ENCODE measurements around the gene ZP4.

Gene ZP4

DNA sequence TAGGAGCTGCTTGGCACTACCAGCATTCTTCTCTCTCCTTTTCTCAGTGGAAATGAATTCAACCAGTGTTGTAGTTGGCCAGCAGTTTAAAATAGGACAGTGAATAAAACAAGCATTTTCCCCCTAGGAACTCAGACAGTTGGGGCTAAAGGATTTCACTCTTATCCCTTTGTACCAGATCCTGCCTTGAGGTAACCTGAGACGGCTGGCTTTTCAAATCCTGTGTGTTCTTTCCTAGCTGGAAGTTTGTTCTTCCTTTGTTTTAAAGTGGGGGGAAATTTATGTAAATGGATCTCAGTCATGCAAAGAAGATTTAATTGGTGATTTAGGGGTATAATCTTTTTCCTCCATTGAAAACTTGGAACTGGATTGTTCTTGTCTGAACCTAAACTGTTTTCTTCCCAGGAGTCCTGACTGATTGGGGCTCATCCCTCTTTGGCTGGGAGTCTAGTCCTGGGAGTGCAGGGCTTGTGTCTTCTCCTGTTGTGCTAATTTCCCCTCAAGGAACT lies 23.3 kb downstream of the ZP4 start:
- no peak overlapping the region for H3K4me3 ChIP-seq (ENCODE audit: low read depth, low read length)
- TF ChIP-seq, protein P1, sequence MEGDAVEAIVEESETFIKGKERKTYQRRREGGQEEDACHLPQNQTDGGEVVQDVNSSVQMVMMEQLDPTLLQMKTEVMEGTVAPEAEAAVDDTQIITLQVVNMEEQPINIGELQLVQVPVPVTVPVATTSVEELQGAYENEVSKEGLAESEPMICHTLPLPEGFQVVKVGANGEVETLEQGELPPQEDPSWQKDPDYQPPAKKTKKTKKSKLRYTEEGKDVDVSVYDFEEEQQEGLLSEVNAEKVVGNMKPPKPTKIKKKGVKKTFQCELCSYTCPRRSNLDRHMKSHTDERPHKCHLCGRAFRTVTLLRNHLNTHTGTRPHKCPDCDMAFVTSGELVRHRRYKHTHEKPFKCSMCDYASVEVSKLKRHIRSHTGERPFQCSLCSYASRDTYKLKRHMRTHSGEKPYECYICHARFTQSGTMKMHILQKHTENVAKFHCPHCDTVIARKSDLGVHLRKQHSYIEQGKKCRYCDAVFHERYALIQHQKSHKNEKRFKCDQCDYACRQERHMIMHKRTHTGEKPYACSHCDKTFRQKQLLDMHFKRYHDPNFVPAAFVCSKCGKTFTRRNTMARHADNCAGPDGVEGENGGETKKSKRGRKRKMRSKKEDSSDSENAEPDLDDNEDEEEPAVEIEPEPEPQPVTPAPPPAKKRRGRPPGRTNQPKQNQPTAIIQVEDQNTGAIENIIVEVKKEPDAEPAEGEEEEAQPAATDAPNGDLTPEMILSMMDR (IDR thresholded peaks at IDR 0.05; ENCODE audit: borderline replicate concordance, insufficient read depth, low read depth, low read length): no peak

DNA sequence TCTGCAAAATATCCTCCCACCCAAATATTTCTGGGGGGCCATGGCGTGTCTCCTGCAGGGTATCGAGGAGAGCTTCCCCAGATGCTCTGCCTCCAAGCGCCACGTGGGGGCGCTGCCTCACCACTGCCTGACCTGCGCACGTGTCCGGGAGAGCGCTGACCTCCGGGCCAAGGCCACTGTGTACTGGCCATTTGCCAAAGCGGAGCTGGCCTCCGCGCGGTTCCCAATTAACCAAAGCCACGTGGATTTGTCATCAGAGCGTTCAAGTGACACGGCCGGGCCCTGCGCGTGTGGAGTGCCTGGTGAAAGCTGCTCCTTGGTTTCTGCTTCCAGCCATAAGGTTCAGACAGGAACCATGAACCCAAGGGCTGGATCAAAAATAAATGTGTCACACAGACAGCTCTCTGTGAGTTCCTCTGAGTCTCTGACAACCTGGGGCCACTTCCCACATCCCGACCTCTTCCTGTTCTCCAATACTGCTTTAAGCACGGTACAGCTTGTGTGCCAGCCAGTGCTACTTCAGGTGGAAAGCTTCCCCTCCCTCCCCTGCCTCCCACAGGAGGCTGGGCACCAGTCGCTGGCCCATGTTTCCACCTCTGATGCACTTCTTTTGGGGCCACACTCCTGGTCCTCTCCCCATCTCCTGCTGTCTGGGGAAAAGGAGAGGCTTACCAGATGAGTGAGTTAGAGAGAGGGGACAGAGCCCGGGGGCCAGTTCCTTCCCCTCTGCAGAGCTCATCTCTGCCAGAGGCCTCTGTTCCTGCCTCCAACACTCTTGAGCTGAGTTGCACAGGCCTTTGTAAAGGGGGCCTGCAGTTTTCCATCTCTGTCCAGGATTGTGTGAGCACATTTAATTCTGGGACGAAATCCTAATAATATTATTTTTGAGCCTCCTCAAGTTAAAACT lies 26.1 kb downstream of the ZP4 start:
- no peak overlapping the region for H3K4me3 ChIP-seq (ENCODE audit: low read depth, low read length)
- TF ChIP-seq, protein P1 (IDR thresholded peaks at IDR 0.05; ENCODE audit: borderline replicate concordance, insufficient read depth, low read depth, low read length): peak; percentile 90

DNA sequence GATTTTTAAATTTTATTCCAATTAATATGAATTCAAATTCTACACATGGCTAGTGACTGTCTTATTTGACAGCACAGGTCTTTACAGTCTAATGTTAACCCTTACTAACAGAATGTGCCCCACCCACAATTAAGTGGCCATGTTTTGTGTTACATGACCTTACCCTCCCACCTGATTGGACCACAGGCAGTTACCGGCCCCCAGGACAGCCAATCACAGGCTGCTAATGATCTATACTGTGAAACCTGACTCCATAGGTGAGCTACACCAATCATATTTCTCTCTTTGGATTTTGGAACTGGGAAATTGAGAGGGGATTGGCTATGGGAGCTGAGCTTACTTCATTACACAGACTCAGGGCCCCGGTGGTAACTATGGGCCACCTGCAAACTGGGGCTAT lies 27.5 kb downstream of the ZP4 start:
- no peak overlapping the region for H3K4me3 ChIP-seq (ENCODE audit: low read depth, low read length)
- TF ChIP-seq, protein P1 (IDR thresholded peaks at IDR 0.05; ENCODE audit: borderline replicate concordance, insufficient read depth, low read depth, low read length): no peak

DNA sequence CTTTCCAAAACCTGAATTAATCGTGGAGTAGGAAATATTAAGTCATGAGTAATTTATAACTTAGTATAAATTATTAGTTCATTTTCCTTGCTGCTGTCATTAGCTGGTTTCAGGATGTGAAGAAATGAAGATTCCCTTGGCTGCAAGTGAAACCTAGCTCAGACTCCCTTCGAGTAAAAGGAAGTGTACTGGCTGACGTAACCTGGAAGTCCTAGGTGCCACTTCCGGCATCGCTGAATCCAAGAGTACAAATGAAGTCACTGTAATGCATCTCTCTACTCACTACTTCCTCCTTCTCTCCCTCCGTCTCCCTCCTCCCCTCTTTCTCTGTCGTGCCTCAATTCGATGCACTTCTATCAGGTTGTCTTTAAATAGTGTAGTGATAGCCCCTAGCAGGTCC lies 28.8 kb downstream of the ZP4 start:
- TF ChIP-seq, protein P1 (IDR thresholded peaks at IDR 0.05; ENCODE audit: borderline replicate concordance, insufficient read depth, low read depth, low read length): no peak

DNA sequence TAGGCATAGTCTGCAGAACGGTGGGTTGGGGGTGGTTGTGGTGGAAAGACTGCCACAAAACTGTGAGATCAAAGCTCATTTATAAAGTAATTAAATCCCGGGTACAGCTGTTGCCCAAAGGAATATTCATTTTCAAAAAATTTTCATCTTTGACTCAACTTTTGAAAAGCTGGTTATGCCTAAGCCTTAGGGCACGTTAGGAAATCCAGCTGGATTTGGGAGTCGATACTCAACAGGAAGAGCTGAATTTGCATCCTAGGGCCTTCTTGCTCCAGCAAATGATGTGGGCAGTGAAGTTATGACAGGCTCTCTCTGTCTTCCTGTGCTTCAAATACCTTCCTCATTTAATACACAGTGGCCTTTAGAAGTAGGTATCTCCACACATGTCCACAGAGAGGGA lies 31.7 kb downstream of the ZP4 start:
- TF ChIP-seq, protein P1 (IDR thresholded peaks at IDR 0.05; ENCODE audit: borderline replicate concordance, insufficient read depth, low read depth, low read length): no peak
- H3K4me3 ChIP-seq (ENCODE audit: low read depth, low read length): no peak overlapping the region

More for the DNA sequence above, 28.8 kb downstream of the ZP4 start:
- no peak overlapping the region for H3K4me3 ChIP-seq (ENCODE audit: low read depth, low read length)

DNA sequence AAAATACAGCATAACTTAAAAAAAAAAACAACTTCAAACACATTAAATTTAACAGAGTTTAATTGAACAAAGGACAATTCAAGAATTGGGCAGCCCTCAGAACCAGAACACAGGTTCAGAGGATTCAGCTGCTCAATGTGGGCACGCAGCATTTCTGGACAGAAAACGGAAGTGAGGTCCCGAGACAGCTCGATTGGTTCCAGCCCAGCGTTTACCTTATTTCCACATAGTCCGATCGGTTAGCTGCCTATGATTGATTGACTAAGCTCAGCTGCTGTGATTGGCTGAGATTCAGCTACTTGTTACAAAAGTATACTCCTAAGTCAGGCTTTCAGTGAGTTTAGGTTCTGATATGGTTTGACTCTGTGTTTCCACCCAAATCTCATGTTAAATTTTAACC lies 33.3 kb downstream of the ZP4 start:
- H3K4me3 ChIP-seq (ENCODE audit: low read depth, low read length): no peak overlapping the region
- TF ChIP-seq, protein P1 (IDR thresholded peaks at IDR 0.05; ENCODE audit: borderline replicate concordance, insufficient read depth, low read depth, low read length): no peak

DNA sequence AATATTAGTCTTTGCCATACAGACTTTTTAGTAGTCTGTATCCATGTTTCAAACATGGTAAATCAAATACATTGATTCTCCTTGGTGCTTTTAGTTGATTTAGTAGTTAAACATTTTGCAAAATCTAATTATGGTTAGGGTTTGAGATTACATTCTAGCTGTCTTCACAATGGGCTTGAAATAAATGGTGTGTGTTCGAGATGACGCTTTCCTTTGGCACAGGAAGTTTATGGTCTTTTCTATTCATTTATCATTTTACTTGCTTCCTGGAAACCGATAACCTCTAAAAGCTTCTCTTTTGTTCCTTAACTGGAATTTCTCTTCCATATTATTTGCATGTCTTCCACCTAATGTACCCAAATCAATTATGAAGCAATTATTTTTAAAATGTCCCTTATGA lies 38.4 kb downstream of the ZP4 start:
- TF ChIP-seq, protein P1 (IDR thresholded peaks at IDR 0.05; ENCODE audit: borderline replicate concordance, insufficient read depth, low read depth, low read length): no peak
- no peak overlapping the region for H3K4me3 ChIP-seq (ENCODE audit: low read depth, low read length)
